ENCODE results near the gene EML3. TPM values are rescaled to one million over a fixed set of nuclear protein-coding genes. Genes with fewer than 3 reads are reported as not detected.

EML3 gene
- total RNA-seq, 4 donors from 2014 or later, result 34.7 to 58.6 (median 53.6) TPM

DNA sequence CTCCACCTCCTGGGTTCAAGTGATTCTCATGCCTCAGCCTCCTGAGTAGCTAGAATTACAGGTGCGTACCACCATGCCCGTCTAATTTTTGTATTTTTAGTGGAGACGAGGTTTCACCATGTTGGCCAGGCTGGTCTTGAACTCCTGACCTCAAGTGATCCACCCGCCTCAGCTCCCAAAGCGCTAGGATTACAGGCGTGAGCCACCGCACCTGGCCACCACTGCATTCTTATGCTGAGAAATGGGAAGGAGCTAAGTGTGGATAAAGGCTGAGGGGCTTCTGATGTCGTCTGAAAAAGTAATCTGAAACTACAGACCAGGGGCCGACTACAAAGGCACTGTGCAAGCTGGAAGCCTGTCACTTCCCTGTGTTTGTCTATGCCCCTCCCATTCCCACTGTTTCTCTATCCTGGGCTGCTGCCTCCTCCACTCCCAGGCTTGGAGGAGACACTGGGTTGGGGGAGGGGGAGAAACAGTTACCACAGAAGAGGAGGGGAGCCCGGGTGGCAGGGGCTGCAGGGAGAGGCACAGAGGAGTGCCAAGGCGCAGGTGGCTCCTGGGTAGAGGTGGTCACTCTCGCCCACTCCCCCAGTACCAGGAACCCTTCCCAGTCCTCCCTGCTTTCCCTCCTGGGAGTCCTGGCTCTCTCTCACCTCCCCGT lies 8.0 kb downstream of the EML3 start:
- no peak overlapping the region for H3K27ac ChIP-seq
- no peaks in the 10 kb centered on the region for H3K9me3 ChIP-seq
- WGBS, 2 donors, result 66 to 77% methylated on average over 7 to 10 of the region's 13 CpGs
- H3K4me3 ChIP-seq, result no peak overlapping the region
- TF ChIP-seq, protein P1, sequence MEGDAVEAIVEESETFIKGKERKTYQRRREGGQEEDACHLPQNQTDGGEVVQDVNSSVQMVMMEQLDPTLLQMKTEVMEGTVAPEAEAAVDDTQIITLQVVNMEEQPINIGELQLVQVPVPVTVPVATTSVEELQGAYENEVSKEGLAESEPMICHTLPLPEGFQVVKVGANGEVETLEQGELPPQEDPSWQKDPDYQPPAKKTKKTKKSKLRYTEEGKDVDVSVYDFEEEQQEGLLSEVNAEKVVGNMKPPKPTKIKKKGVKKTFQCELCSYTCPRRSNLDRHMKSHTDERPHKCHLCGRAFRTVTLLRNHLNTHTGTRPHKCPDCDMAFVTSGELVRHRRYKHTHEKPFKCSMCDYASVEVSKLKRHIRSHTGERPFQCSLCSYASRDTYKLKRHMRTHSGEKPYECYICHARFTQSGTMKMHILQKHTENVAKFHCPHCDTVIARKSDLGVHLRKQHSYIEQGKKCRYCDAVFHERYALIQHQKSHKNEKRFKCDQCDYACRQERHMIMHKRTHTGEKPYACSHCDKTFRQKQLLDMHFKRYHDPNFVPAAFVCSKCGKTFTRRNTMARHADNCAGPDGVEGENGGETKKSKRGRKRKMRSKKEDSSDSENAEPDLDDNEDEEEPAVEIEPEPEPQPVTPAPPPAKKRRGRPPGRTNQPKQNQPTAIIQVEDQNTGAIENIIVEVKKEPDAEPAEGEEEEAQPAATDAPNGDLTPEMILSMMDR (IDR thresholded peaks at IDR 0.05), result no peak
- no peak for TF ChIP-seq POLR2A (IDR thresholded peaks at IDR 0.05)
- peaks cover 4 to 62% (median 7%) of the 10 kb centered on the region in 3 donors for H3K36me3 ChIP-seq
- no peaks in the 10 kb centered on the region for H3K27me3 ChIP-seq
- peaks cover 15 to 76% (median 21%) of the 10 kb centered on the region in 3 donors for H3K4me1 ChIP-seq
- intact Hi-C loops (cut with DNase I), result no loop called here
- no peak for DNase-seq

DNA sequence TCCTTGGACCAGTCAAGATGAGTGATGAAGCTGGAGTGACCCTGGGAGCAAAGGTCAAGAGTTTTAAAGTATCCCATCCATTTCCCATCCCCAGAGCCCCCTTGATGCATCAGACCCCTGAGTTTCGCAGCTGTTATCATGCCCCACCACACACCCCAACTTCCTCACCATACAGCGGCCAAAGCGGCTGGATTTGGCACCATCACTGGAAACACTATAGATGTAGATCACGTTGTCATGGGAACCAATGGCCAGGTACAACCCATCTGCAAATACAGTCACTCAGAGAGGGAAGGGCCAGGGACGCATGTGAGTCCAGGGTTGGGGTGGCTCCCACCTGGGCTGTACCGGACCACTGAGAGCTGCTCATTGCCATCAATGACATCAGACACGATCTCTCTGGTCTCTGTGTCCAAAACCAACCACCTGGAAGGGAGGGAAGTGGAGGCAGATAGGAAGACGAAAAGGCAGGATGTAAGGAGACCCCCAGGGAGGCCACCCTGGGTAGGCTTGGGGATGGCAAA lies 8.7 kb downstream of the EML3 start:
- intact Hi-C loops (cut with DNase I), result no loop called here
- TF ChIP-seq POLR2A (IDR thresholded peaks at IDR 0.05), result no peak
- TF ChIP-seq, protein P1 (IDR thresholded peaks at IDR 0.05), result no peak

DNA sequence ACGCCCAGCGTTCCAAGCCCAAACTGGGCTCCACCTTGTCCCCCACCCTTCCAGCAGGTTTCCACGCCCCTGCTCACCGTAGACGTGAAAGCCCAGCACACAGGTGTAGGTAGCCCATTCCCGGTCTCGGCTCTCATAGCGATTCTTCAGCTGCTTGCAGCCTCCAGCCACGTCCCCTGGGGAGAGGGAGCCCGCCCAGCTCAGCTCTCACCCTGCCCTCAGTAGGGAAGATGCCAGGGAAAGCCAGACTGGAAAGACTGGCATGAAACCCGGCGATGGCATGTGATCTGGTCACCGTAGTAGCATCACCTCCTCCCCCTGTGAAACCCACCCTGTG lies 9.5 kb downstream of the EML3 start:
- peaks cover 9 to 54% (median 10%) of the 10 kb centered on the region in 3 donors for H3K36me3 ChIP-seq
- DNase-seq, result no peak
- WGBS, 2 donors, result 44% methylated on average over 9 of the region's 13 CpGs; no CpG with 5 or more reads in 1 of the 2 donors
- peaks cover 27 to 87% (median 33%) of the 10 kb centered on the region in 3 donors for H3K4me1 ChIP-seq
- peak overlapping the region; percentile 89 to 99 (median 94) for H3K4me3 ChIP-seq
- H3K9me3 ChIP-seq, result no peaks in the 10 kb centered on the region
- H3K27ac ChIP-seq, result peak overlapping the region; percentile 95 to 99 (median 98)
- no peaks in the 10 kb centered on the region for H3K27me3 ChIP-seq
- no peak for TF ChIP-seq POLR2A (IDR thresholded peaks at IDR 0.05)
- TF ChIP-seq, protein P1 (IDR thresholded peaks at IDR 0.05), result no peak
- intact Hi-C loops (cut with DNase I), result no loop called here

More for the DNA sequence above, 8.7 kb downstream of the EML3 start:
- Histone ChIP-seq H3K36me3 (peaks cover 4 to 54% (median 5%) of the 10 kb centered on the region in 3 donors), H3K9me3 (no peaks in the 10 kb centered on the region), H3K27me3 (no peaks in the 10 kb centered on the region), H3K27ac (peak overlapping the region in 3 of 4 donors; percentile 95 to 99 (median 99)), H3K4me1 (peaks cover 22 to 83% (median 25%) of the 10 kb centered on the region in 3 donors), H3K4me3 (no peak overlapping the region)
- no peak for DNase-seq
- WGBS, 2 donors, result 91 to 94% methylated on average over 5 to 7 of the region's 8 CpGs

DNA sequence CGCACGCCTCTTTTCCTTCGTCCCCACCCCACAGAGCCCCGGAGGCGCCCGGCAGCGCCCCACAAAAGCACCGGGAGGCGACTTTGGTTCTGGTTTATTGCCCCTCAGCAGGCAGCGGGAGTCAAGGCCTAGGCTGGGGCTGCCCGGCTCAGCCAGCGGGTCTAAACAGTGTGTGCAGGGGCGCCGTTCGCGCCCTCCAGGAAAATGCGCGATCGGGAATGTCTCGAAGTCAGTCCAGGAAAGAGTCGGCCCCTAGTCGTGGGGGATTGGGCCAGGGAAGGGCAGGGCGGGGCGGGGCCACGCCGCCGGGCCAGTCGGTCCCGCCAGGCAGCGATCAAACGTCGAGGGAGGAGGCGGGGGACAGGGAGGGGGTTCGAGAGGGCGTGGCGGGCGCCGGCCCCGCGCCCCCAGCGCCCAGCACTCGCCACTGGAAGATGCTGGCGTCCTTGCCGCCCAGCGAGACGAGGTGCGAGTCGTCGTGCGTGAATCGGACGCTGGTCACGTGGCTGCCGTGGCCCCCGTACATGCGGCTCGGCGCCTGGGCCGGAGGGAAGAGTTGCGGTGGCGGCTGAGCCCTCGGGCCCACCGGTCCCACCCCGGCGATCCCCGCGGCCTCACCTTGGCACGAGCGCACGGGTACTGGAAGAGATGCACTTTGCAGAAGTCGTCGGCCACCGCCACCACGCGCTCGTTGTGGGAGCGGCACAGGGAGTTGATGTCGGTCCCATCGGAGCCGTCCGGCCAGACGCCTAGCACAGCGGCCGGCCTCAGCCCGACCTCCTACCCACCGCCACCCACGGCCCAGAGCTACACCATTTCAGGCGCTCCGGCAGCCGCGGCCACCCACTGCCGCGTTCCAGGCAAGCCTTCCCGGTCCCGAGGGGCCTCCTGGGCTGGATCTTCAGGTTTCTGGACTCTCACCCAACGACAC lies 10.2 kb downstream of the EML3 start:
- H3K4me1 ChIP-seq, result peaks cover 27 to 87% (median 33%) of the 10 kb centered on the region in 3 donors
- DNase-seq, result no peak
- peak overlapping the region; percentile 89 to 99 (median 94) for H3K4me3 ChIP-seq
- peaks cover 16 to 54% (median 16%) of the 10 kb centered on the region in 3 donors for H3K36me3 ChIP-seq
- intact Hi-C loops (cut with DNase I), result no loop called here
- peak in 1 of 4 donors; percentile 27 for TF ChIP-seq POLR2A (IDR thresholded peaks at IDR 0.05)
- TF ChIP-seq, protein P1 (IDR thresholded peaks at IDR 0.05), result peak in 2 of 6 experiments; percentile 6 to 15
- H3K9me3 ChIP-seq, result no peaks in the 10 kb centered on the region
- no peaks in the 10 kb centered on the region for H3K27me3 ChIP-seq
- peak overlapping the region; percentile 95 to 99 (median 98) for H3K27ac ChIP-seq
- WGBS, 2 donors, result 38 to 61% methylated on average over 7 to 40 of the region's 96 CpGs
